ENCODE data around the gene NFKBIE. TPM values are rescaled to one million over a fixed set of nuclear protein-coding genes. Genes with fewer than 3 reads are reported as not detected.
A peak's percentile ranks its signal among the peaks of the same experiment; 100 is the strongest.

NFKBIE gene
- total RNA-seq, 1 donor from 2014 or later = 17.2 TPM

- no peak for DNase-seq (ENCODE audit: extremely low spot score in 2 of 2)
- H3K4me1 ChIP-seq = peaks cover 90% of the 10 kb centered on the region
- H3K27ac ChIP-seq = peak overlapping the region; percentile 95
- H3K4me3 ChIP-seq = peak overlapping the region; percentile 20 to 74
- TF ChIP-seq POLR2AphosphoS5 (IDR thresholded peaks at IDR 0.05; ENCODE audit: insufficient read depth in 1 of 2, low read depth in 1 of 2) (no peak), POLR2A (IDR thresholded peaks at IDR 0.05) (no peak)
- no peaks in the 10 kb centered on the region for H3K9me3 ChIP-seq
- intact Hi-C loops (cut with DNase I) = no loop called here
- H3K36me3 ChIP-seq = no peaks in the 10 kb centered on the region
- H3K27me3 ChIP-seq = no peaks in the 10 kb centered on the region
Measured at GRCh38 chr6:44221961-44222335, 43.4 kb downstream of the NFKBIE start.

DNA sequence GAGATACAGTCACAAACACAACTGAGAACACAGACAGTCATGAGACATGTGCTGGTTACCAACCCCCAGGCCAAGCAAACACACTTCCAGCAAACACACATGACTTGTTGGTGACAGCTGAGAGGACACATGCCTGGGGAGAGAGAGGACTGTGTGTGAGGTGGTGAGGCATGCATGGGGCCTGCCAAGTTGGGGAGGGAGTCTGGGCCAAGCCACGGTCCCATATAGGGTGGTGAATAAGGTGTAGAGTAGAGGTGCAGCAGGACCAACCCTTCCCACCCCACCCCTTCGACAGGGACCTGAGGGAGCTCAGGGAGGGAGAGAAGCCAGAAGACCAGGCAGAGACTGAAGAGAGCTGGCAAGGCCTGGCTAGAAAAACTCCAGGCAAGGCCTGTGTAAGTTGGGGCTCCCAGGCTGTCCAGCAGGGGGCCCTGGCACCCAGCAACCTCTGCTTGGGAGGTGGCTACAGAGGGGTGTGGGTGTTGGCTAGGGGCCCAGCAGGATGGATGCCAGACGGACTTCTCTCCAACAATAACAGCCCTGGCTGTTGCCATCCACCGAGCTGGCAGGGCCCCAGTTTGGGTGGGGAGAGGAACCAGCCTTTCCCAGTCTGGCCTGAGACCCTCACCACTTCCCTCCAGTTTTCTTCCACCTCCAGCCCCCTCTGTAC is 43.9 kb downstream of the NFKBIE start:
- Histone ChIP-seq H3K36me3 (no peaks in the 10 kb centered on the region), H3K4me1 (peaks cover 89% of the 10 kb centered on the region), H3K27ac (peak overlapping the region; percentile 95), H3K4me3 (peak overlapping the region; percentile 20 to 74), H3K9me3 (no peaks in the 10 kb centered on the region), H3K27me3 (no peaks in the 10 kb centered on the region)
- peak in 1 of 2 donors; percentile 95 for DNase-seq (ENCODE audit: extremely low spot score in 2 of 2)
- intact Hi-C loops (cut with DNase I) = no loop called here
- TF ChIP-seq POLR2A (IDR thresholded peaks at IDR 0.05) (no peak), POLR2AphosphoS5 (IDR thresholded peaks at IDR 0.05; ENCODE audit: insufficient read depth in 1 of 2, low read depth in 1 of 2) (peak; percentile 70 to 80)
- TF ChIP-seq, protein P1, sequence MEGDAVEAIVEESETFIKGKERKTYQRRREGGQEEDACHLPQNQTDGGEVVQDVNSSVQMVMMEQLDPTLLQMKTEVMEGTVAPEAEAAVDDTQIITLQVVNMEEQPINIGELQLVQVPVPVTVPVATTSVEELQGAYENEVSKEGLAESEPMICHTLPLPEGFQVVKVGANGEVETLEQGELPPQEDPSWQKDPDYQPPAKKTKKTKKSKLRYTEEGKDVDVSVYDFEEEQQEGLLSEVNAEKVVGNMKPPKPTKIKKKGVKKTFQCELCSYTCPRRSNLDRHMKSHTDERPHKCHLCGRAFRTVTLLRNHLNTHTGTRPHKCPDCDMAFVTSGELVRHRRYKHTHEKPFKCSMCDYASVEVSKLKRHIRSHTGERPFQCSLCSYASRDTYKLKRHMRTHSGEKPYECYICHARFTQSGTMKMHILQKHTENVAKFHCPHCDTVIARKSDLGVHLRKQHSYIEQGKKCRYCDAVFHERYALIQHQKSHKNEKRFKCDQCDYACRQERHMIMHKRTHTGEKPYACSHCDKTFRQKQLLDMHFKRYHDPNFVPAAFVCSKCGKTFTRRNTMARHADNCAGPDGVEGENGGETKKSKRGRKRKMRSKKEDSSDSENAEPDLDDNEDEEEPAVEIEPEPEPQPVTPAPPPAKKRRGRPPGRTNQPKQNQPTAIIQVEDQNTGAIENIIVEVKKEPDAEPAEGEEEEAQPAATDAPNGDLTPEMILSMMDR (IDR thresholded peaks at IDR 0.05) = peak; percentile 44 to 65 (median 52)

DNA sequence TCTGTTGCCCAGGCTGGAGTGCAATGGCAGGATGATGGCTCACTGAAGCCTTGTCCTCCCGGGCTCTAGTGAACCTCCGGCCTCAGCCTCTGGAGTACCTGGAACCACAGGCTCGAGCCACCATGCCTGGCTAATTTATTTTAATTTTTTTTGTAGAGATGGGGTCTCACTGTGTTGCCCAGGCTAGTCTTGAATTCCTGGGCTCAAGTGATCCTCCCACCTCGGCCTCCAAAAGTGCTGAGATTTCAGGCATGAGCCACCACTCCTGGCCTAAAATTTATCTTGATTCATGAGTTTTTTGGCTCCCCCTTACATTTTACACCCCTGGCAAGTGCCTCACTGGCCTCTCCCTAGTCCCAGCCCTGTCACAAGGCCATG is 44.4 kb downstream of the NFKBIE start:
- Histone ChIP-seq H3K27ac (peak overlapping the region; percentile 95), H3K27me3 (no peaks in the 10 kb centered on the region), H3K4me3 (peak overlapping the region in 1 of 2 donors; percentile 74), H3K36me3 (no peaks in the 10 kb centered on the region), H3K4me1 (peaks cover 84% of the 10 kb centered on the region), H3K9me3 (no peaks in the 10 kb centered on the region)
- intact Hi-C loops (cut with DNase I) = no loop called here
- TF ChIP-seq, protein P1 (IDR thresholded peaks at IDR 0.05) = no peak
- TF ChIP-seq POLR2AphosphoS5 (IDR thresholded peaks at IDR 0.05; ENCODE audit: insufficient read depth in 1 of 2, low read depth in 1 of 2) = no peak
- no peak for TF ChIP-seq POLR2A (IDR thresholded peaks at IDR 0.05)
- no peak for DNase-seq (ENCODE audit: extremely low spot score in 2 of 2)

DNA sequence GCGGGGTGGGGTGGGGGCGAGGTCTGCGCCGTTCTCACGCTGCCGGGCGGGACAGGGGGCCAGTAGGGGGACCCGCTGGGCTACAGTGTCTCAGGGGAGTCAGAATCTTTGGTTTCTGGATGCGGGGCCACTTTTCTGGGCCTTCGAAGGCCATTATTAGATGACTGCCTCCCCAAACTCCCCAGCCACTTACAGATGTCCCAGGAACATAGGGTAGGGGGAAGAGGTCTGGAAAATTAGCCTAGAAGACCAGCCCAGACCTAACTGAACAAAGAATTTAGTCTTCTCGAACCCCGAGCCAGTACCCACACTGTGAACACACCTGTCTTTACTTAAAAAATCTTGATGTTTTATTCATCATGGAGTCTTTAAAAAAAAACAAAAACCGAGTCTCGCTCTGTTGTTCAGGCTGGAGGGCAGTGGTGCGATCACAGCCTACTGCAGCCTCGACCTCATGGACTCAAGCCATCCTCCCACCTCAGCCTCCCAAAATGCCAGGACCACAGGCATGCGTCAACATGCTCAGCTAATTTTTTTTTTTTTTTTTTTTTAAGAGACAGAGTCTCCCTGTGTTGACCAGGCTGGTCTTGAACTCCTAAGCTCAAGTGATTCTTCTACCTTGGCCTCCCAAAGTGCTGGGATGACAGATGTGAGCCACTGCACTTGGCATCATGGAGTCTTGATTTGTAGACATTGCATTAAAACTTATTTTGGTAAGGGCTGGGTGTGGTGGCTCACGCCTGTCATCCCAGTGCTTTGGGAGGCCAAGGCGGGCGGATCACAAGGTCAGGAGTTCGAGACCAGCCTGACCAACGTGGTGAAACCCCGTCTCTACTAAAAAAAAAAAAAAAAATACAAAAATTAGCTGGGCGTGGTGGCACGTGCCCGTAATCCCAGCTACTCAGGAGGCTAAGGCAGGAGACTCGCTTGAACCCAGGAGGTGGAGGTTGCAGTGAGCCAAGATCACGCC is 45.3 kb downstream of the NFKBIE start:
- Histone ChIP-seq H3K9me3 (no peaks in the 10 kb centered on the region), H3K27me3 (no peaks in the 10 kb centered on the region), H3K4me3 (peak overlapping the region; percentile 48 to 63), H3K27ac (peak overlapping the region; percentile 95), H3K36me3 (no peaks in the 10 kb centered on the region), H3K4me1 (peaks cover 79% of the 10 kb centered on the region)
- DNase-seq (ENCODE audit: extremely low spot score in 2 of 2) = no peak
- intact Hi-C loops (cut with DNase I) = no loop called here
- TF ChIP-seq POLR2AphosphoS5 (IDR thresholded peaks at IDR 0.05; ENCODE audit: insufficient read depth in 1 of 2, low read depth in 1 of 2) = no peak
- TF ChIP-seq, protein P1 (IDR thresholded peaks at IDR 0.05) = no peak
- no peak for TF ChIP-seq POLR2A (IDR thresholded peaks at IDR 0.05)

- Histone ChIP-seq H3K4me3 (peak overlapping the region; percentile 48 to 63), H3K4me1 (peaks cover 71% of the 10 kb centered on the region), H3K9me3 (no peaks in the 10 kb centered on the region), H3K27ac (peak overlapping the region; percentile 95), H3K27me3 (no peaks in the 10 kb centered on the region), H3K36me3 (no peaks in the 10 kb centered on the region)
- DNase-seq (ENCODE audit: extremely low spot score in 2 of 2) = peak in 1 of 2 donors; percentile 90
- TF ChIP-seq POLR2AphosphoS5 (IDR thresholded peaks at IDR 0.05; ENCODE audit: insufficient read depth in 1 of 2, low read depth in 1 of 2) = peak; percentile 24 to 87
- peak in 1 of 2 donors; percentile 38 for TF ChIP-seq POLR2A (IDR thresholded peaks at IDR 0.05)
- TF ChIP-seq, protein P1 (IDR thresholded peaks at IDR 0.05) = no peak
- intact Hi-C loops (cut with DNase I) = no loop called here
Measured at GRCh38 chr6:44219053-44219814, 46.1 kb downstream of the NFKBIE start.
